Measurements from ENCODE around the gene MYCBP. TPM values are rescaled to one million over a fixed set of nuclear protein-coding genes. Genes with fewer than 3 reads are reported as not detected.

MYCBP gene
- total and polyA plus RNA-seq, 2 of the 13 experiments (the other 11 are each of a cell fraction or from before 2014, with no cell fraction given) = 11.4 to 30.4 TPM

- intact Hi-C loops (cut with micrococcal nuclease; ENCODE audit: unreplicated experiment) = no loop called here
- Histone ChIP-seq H3K4me1 (ENCODE audit: insufficient read depth, low read length) (peaks cover 13% of the 10 kb centered on the region), H3K9ac (ENCODE audit: insufficient read depth, low read depth, low read length) (no peak overlapping the region), H3K27me3 (ENCODE audit: control insufficient read depth in 1 of 2, insufficient read depth in 2 of 2, low read length in 2 of 2) (no peaks in the 10 kb centered on the region), H3K27ac (ENCODE audit: extremely low read length, insufficient read depth, low read length) (no peak overlapping the region), H2AFZ (ENCODE audit: low read length) (no peak overlapping the region), H3K79me2 (ENCODE audit: insufficient read depth, low read length) (no peaks in the 10 kb centered on the region), H3K4me2 (ENCODE audit: low read depth, low read length) (no peak overlapping the region), H4K20me1 (ENCODE audit: insufficient read depth, low read length) (no peaks in the 10 kb centered on the region), H3K9me3 (ENCODE audit: low read length) (no peaks in the 10 kb centered on the region), H3K4me3 (replicated peaks in 1 of 3; ENCODE audit: insufficient read depth in 1 of 3, low read depth in 2 of 3, low read length in 3 of 3) (no peak overlapping the region), H3K36me3 (replicated peaks in 1 of 2; ENCODE audit: control insufficient read depth in 1 of 2, insufficient read depth in 2 of 2, low read length in 2 of 2) (no peaks in the 10 kb centered on the region; a peak in 1 of 5 replicates)
- FAIRE-seq (no peak), DNase-seq (ENCODE audit: low spot score) (peak; percentile 28), ATAC-seq (peak; percentile 55)
- ChIA-PET POLR2A (no interaction called here), CTCF (ENCODE audit: low intra/inter-chr PET ratio, low total read pairs) (no interaction called here)
- WGBS (ENCODE audit: low lambda C conversion rate) = 87% methylated on average over 3 of the region's 3 CpGs
- no TSS peak for BruUV-seq (replicated peaks)
- in situ Hi-C loops (cut with HindIII; ENCODE audit: extremely low pct_ligation_motif_present, low pct_unique_long_range_greater_than_20kb) = no loop called here
- no peak for TF ChIP-seq ZBTB39 (CRISPR knock-in tag; IDR thresholded peaks at IDR 0.05)
- no peak for TF ChIP-seq HNRNPLL (IDR thresholded peaks at IDR 0.05; ENCODE audit: low read depth, low read length, poor library complexity, severe bottlenecking)
- TF ChIP-seq ZNF296 (CRISPR knock-in tag; conservative IDR thresholded peaks at IDR 0.05) = no peak
- peak; percentile 78 for TF ChIP-seq STAG1 (CRISPR knock-in tag; IDR thresholded peaks at IDR 0.05)
- TF ChIP-seq CCDC6 (CRISPR knock-in tag; IDR thresholded peaks at IDR 0.05) = no peak
- no peak for TF ChIP-seq ZNF883 (CRISPR knock-in tag; IDR thresholded peaks at IDR 0.05; ENCODE audit: not compliant biosample characterization)
- no peak for TF ChIP-seq SNAI1 (CRISPR knock-in tag; IDR thresholded peaks at IDR 0.05; ENCODE audit: borderline replicate concordance)
- TF ChIP-seq ZNF75D (CRISPR knock-in tag; IDR thresholded peaks at IDR 0.05; ENCODE audit: borderline replicate concordance) = no peak
- TF ChIP-seq MIER3 (CRISPR knock-in tag; IDR thresholded peaks at IDR 0.05; ENCODE audit: borderline replicate concordance) = no peak
- TF ChIP-seq CSRNP1 (CRISPR knock-in tag; IDR thresholded peaks at IDR 0.05) = no peak
- no peak for TF ChIP-seq ZBTB8A (CRISPR knock-in tag; IDR thresholded peaks at IDR 0.05; ENCODE audit: borderline replicate concordance, low read depth)
- 0 out of 2 replicates have a peak, but pooled peaks have one; percentile 28 for TF ChIP-seq CEBPB (IDR thresholded peaks at IDR 0.05; ENCODE audit: borderline replicate concordance, low read depth, low read length)
- TF ChIP-seq PLSCR1 (CRISPR knock-in tag; IDR thresholded peaks at IDR 0.05; ENCODE audit: borderline replicate concordance) = no peak
- TF ChIP-seq NFATC3 (CRISPR knock-in tag; IDR thresholded peaks at IDR 0.05) = no peak
- no peak for TF ChIP-seq ZNF292 (CRISPR knock-in tag; IDR thresholded peaks at IDR 0.05; ENCODE audit: borderline replicate concordance, low read depth)
- peak; percentile 17; the same call in 1 of the 2 replicates for TF ChIP-seq ZBTB33 (CRISPR knock-in tag; IDR thresholded peaks at IDR 0.05)
- TF ChIP-seq SP1 (IDR thresholded peaks at IDR 0.05) = no peak
- TF ChIP-seq SP1 (CRISPR knock-in tag; IDR thresholded peaks at IDR 0.05) = no peak
- TF ChIP-seq ZSCAN31 (CRISPR knock-in tag; IDR thresholded peaks at IDR 0.05; ENCODE audit: low read depth) = no peak
- TF ChIP-seq RFXANK (CRISPR knock-in tag; IDR thresholded peaks at IDR 0.05) = no peak
- TF ChIP-seq RAD21 (CRISPR knock-in tag; IDR thresholded peaks at IDR 0.05) = peak; percentile 53; the same call in 1 of the 2 replicates
These were observed 46.0 kb upstream of the MYCBP start for GRCh38 chr1:38919130-38919529.

Measured in HepG2 (cell line).